Prostate gland (tissue), 2 donors: Measurements from ENCODE around the gene SOAT1. TPM values are rescaled to one million over a fixed set of nuclear protein-coding genes. Genes with fewer than 3 reads are reported as not detected.

Experiments
- DNase-seq: peaks from one replicate; pipeline ENCODE4 v3.0.0-alpha.2; 2019; ENCODE audit warnings: low spot score
- H3K27ac ChIP-seq, 2 donors: fragments of 200-600 bp; sonication (generic); 2 replicates each; pipeline ENCODE4 v1.5.1; 2017 to 2019
- H3K27me3 ChIP-seq: fragments of 200-600 bp; sonication (generic); replicated peaks from 2 replicates; pipeline ENCODE4 v1.5.1; 2019; ENCODE audit not compliant: insufficient read depth
- H3K36me3 ChIP-seq, 2 donors: fragments of 200-600 bp; sonication (generic); 1 replicate in 1 of 2; 2 replicates in 1 of 2; pipeline versions ENCODE4 v1.5.1 to v1.8.1; 2017 to 2019
- H3K4me1 ChIP-seq: fragments of 200-600 bp; sonication (generic); replicated peaks from 2 replicates; pipeline ENCODE4 v1.5.1; 2019
- H3K4me3 ChIP-seq, 2 donors: fragments of 200-600 bp; sonication (generic); 2 replicates each; pipeline ENCODE4 v1.5.1; 2017 to 2019
- H3K9me3 ChIP-seq: fragments of 200-600 bp; sonication (generic); 2 replicates; pipeline ENCODE4 v1.5.1; 2017
- CTCF ChIP-seq, 4 experiments: fragments of 200-600 bp in 2 of 4; fragments of 450-650 bp in 2 of 4; sonication (generic) in 2 of 4; IDR thresholded peaks; 1 replicate in 3 of 4; 2 replicates in 1 of 4; pipeline ENCODE4 v1.5.1; 2016 to 2019; ENCODE audit warnings: antibody characterized with exemption in 4 of 4, mild to moderate bottlenecking in 2 of 4, moderate library complexity in 2 of 4
- POLR2A ChIP-seq: fragments of 450-650 bp; IDR thresholded peaks from one replicate; pipeline ENCODE4 v1.6.1; 2016; ENCODE audit warnings: antibody characterized with exemption, mild to moderate bottlenecking
- POLR2AphosphoS5 ChIP-seq: sonication (generic); formaldehyde crosslinking; IDR thresholded peaks from one replicate; pipeline ENCODE4 v1.6.1; 2017; ENCODE audit warnings: antibody characterized with exemption
- whole genome bisulfite sequencing: methylation state at CpG from one replicate; pipeline ENCODE4 v1.1.5; 2018; 5-methylcytosine and 5-hydroxymethylcytosine counted together
- intact Hi-C: fragments of 100-400 bp; cut with DNase I; formaldehyde crosslinking; loops from one replicate; pipeline ENCODE4 v1.14.2; 2022
- total RNA-seq, 2 donors: library from RNA; depleted of rRNA; stranded (reverse); fragments of >200 nt; gene quantifications; one replicate each; pipeline ENCODE4 v1.1.0, GENCODE V29; 2016

SOAT1 gene
- total RNA-seq, 2 donors from 2014 or later: 30.9 to 47.2 TPM

- no peaks in the 10 kb centered on the region for H3K9me3 ChIP-seq
- no peaks in the 10 kb centered on the region for H3K36me3 ChIP-seq
- no peaks in the 10 kb centered on the region for H3K27me3 ChIP-seq
- no peaks in the 10 kb centered on the region for H3K4me1 ChIP-seq
- TF ChIP-seq POLR2AphosphoS5: no peak
- TF ChIP-seq POLR2A: no peak
- TF ChIP-seq CTCF (IDR thresholded peaks at IDR 0.05): no peak
- WGBS: 72% methylated on average over 4 of the region's 4 CpGs
- DNase-seq: no peak
- H3K27ac ChIP-seq: no peak overlapping the region
- no peak overlapping the region for H3K4me3 ChIP-seq
- intact Hi-C loops: no loop called here
These were observed 29.8 kb downstream of the SOAT1 start for GRCh38 chr1:179323436-179323835.

- WGBS: 97% methylated on average over 2 of the region's 2 CpGs
- Histone ChIP-seq H3K4me3 (no peak overlapping the region), H3K9me3 (no peaks in the 10 kb centered on the region), H3K4me1 (no peaks in the 10 kb centered on the region), H3K36me3 (no peaks in the 10 kb centered on the region), H3K27ac (no peak overlapping the region), H3K27me3 (no peaks in the 10 kb centered on the region)
- intact Hi-C loops: no loop called here
- no peak for DNase-seq
- TF ChIP-seq CTCF (IDR thresholded peaks at IDR 0.05) (no peak), POLR2A (no peak)
These were observed 32.2 kb downstream of the SOAT1 start for GRCh38 chr1:179325836-179326235.

DNA sequence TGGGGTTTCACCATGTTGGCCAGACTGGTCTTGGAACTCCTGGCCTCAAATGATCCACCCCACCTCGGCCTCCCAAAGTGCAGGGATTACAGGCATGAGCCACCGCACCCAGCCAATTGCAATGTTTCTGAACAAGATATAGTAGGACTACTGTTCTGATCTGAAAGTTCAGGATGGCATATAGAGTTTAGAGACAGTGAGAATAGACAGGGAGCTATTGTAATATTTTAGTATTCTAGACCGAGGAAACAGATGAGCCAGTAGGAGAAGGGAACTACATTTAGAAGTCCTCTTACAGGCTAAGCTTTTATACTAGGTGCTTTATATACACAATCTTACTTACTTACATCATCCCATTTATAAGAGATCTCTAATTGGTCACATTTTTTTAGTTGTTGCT is 33.1 kb downstream of the SOAT1 start:
- WGBS: 90% methylated on average over 3 of the region's 3 CpGs

GRCh38 chr1:179327196-179327595 is 33.6 kb downstream of the SOAT1 start:
- 92% methylated on average over 7 of the region's 7 CpGs for WGBS

More for the DNA sequence above, 33.1 kb downstream of the SOAT1 start:
- Histone ChIP-seq H3K27ac (no peak overlapping the region), H3K36me3 (no peaks in the 10 kb centered on the region), H3K9me3 (no peaks in the 10 kb centered on the region), H3K27me3 (no peaks in the 10 kb centered on the region), H3K4me1 (no peaks in the 10 kb centered on the region), H3K4me3 (no peak overlapping the region)
- intact Hi-C loops: no loop called here
- no peak for DNase-seq
- TF ChIP-seq POLR2AphosphoS5: no peak

DNA sequence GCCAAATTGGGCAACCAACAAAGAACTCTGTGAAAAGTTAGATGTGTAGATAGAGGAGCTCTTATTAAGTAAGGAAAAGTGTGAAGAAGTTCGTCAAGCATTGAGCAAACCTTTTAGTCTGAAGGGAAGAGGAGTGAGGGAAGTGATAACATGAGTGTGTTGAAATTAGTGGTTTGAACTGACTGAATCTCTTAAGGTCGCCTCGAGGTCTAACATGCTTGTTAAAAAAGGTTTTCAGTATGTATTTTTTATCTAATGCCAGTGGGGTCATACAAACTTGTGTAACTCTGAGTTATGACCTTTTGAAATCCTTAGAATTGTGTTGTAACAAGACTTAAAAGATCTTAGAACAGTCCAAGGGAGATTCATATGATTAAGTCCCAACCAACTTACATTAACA is 34.1 kb downstream of the SOAT1 start:
- Histone ChIP-seq H3K27me3 (no peaks in the 10 kb centered on the region), H3K27ac (no peak overlapping the region), H3K4me3 (no peak overlapping the region), H3K9me3 (no peaks in the 10 kb centered on the region), H3K36me3 (no peaks in the 10 kb centered on the region), H3K4me1 (peaks cover 4% of the 10 kb centered on the region)
- WGBS: 77% methylated on average over 3 of the region's 3 CpGs
- intact Hi-C loops: no loop called here
- DNase-seq: no peak
- no peak for TF ChIP-seq POLR2A
- TF ChIP-seq POLR2AphosphoS5: no peak
- TF ChIP-seq CTCF (IDR thresholded peaks at IDR 0.05): no peak

More at GRCh38 chr1:179327196-179327595, 33.6 kb downstream of the SOAT1 start:
- no peak for DNase-seq
- no peak overlapping the region for H3K4me3 ChIP-seq
- no peak overlapping the region for H3K27ac ChIP-seq
- intact Hi-C loops: no loop called here
- no peak for TF ChIP-seq CTCF (IDR thresholded peaks at IDR 0.05)
- no peak for TF ChIP-seq POLR2A
- TF ChIP-seq POLR2AphosphoS5: no peak
- no peaks in the 10 kb centered on the region for H3K9me3 ChIP-seq
- peaks cover 1% of the 10 kb centered on the region for H3K4me1 ChIP-seq
- H3K27me3 ChIP-seq: no peaks in the 10 kb centered on the region
- H3K36me3 ChIP-seq: no peaks in the 10 kb centered on the region
